Lung (tissue), 12 donors: Measurements from ENCODE around the gene MICA. TPM values are rescaled to one million over a fixed set of nuclear protein-coding genes. Genes with fewer than 3 reads are reported as not detected.
A peak's percentile ranks its signal among the peaks of the same experiment; 100 is the strongest.
"Not testable (repeated sequence)": the region's sequence is repeated elsewhere in the genome, so short reads cannot be mapped to it uniquely, and the experiment has no call there.

Experiments
- ATAC-seq: fragments of 200-7000 bp; cut with Tn5 transposase; one replicate; pipeline ENCODE4 v1.9.1; 2020; ENCODE audit warnings: moderate number of reproducible peaks; ENCODE audit not compliant: insufficient read depth, low FRiP score
- DNase-seq, 3 donors: peaks; one replicate each; pipeline ENCODE4 v3.0.0-alpha.2; 2013 to 2017
- H3K27ac ChIP-seq, 2 donors: one replicate each; pipeline ENCODE4 v1.5.1; 2013; ENCODE audit warnings: mild to moderate bottlenecking in 2 of 2, moderate library complexity in 2 of 2, control low read depth in 1 of 2, inconsistent platforms in 1 of 2, low read depth in 1 of 2, low read length in 1 of 2
- H3K27me3 ChIP-seq, 3 donors: one replicate each; pipeline ENCODE4 v1.5.1; 2013; ENCODE audit warnings: low read length in 2 of 3; ENCODE audit not compliant: control insufficient read depth in 3 of 3, insufficient read depth in 3 of 3
- H3K36me3 ChIP-seq, 4 donors: one replicate each; pipeline ENCODE4 v1.5.1; 2013; ENCODE audit warnings: low read length in 4 of 4, mild to moderate bottlenecking in 1 of 4, moderate library complexity in 1 of 4; ENCODE audit not compliant: control insufficient read depth in 4 of 4, insufficient read depth in 4 of 4
- H3K4me1 ChIP-seq, 5 donors: one replicate each; pipeline ENCODE4 v1.5.1; 2013; ENCODE audit warnings: low read length in 5 of 5, mild to moderate bottlenecking in 2 of 5, moderate library complexity in 1 of 5; ENCODE audit not compliant: control insufficient read depth in 5 of 5, insufficient read depth in 5 of 5
- H3K4me3 ChIP-seq: one replicate; pipeline ENCODE4 v1.5.1; 2013; ENCODE audit warnings: mild to moderate bottlenecking, control low read depth, moderate library complexity
- H3K9ac ChIP-seq, 2 donors: one replicate each; pipeline ENCODE4 v1.5.1; 2013; ENCODE audit warnings: low read length in 2 of 2, control low read depth in 1 of 2; ENCODE audit not compliant: insufficient read depth in 1 of 2
- H3K9me3 ChIP-seq, 4 donors: one replicate each; pipeline ENCODE4 v1.5.1; 2013; ENCODE audit warnings: low read length in 3 of 4, mild to moderate bottlenecking in 1 of 4, moderate library complexity in 1 of 4; ENCODE audit not compliant: control insufficient read depth in 4 of 4, insufficient read depth in 3 of 4
- WGBS, 2 donors: extraction: QIAGEN DNeasy Blood & Tissue Kit; methylation state at CpG; one replicate each; pipeline ENCODE4 v1.1.7; 2013; 5-methylcytosine and 5-hydroxymethylcytosine counted together
- polyA plus RNA-seq, 2 donors: library from polyadenylated mRNA; stranded (reverse); fragments of 200-250 nt; gene quantifications; one replicate each; pipeline ENCODE4 v1.2.1, GENCODE V29; 2013
- total RNA-seq, 2 donors: library from RNA; depleted of rRNA in 1 of 2; stranded (reverse); fragments of >200 nt in 1 of 2; gene quantifications; one replicate each; pipeline ENCODE4 v1.2.1, GENCODE V29; 2014 to 2021
- TF ChIP-seq, protein P1 (sequence below): IDR thresholded peaks from 2 replicates; pipeline ENCODE4 v1.5.1; 2012; ENCODE audit warnings: mild to moderate bottlenecking; ENCODE audit errors: control extremely low read depth, extremely low read depth
- donor health status: control.
- donor health status: control.
- donor health status: Bipolar disorder and iron deficiency.
- donor health status: healthy.
- donor health status: DM: yes; HTN: yes; CAD: no.

MICA gene
- total and polyA plus RNA-seq, 4 donors = 16.5 to 48.2 (median 27.8) TPM

DNA sequence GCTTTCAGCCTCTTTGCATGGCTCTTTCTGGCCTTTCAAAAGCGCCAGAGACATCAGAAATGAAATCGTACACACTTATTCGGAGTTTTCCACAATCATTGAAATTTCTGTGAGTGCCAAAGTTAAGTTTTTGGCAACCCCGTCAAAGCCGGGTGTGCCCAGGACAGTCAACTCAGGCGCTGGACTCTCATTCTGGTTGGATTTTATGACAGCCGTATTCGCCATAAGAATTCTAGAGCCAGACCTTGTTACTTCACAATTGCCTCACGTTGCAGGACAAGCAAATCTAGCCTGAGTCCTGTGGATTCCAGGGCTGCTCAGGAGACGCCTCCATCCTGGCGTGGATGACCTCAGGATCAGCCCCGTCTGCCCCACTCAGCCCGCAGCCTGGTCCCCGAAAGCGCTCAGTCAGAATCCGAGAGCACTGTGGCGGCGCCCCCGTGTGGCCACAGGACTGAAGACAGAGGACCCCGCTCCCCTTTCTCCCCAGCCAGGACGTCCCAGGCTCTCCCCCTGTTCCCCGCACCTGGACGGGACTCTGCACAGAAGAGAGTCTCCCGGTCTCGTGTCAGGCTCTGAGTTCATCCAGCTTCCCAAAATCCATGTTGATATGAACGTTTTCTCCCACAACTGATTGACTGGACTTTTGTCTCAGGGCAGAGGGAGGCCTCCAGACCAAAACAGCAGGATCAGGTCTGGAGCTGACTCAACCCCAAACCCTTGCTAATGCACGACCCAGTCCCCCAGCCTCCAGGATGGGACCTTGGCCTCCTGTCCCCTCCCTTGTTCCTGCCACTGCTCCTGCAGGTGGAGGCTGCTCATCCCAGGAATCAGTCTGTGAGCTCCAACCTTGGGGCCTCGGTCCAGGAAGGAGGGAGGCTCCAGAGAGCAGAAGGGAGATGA, 38.2 kb downstream of the MICA start:
- H3K36me3 ChIP-seq = no peaks in the 10 kb centered on the region
- ATAC-seq (peak; percentile 82), DNase-seq (peak; percentile 61 to 66 (median 66))
- no peak overlapping the region for H3K27ac ChIP-seq
- H3K4me1 ChIP-seq = peaks cover 0 to 2% (median 0%) of the 10 kb centered on the region in 5 donors
- WGBS, 2 donors = 20 to 23% methylated on average over 28 of the region's 28 CpGs
- TF ChIP-seq, protein P1, sequence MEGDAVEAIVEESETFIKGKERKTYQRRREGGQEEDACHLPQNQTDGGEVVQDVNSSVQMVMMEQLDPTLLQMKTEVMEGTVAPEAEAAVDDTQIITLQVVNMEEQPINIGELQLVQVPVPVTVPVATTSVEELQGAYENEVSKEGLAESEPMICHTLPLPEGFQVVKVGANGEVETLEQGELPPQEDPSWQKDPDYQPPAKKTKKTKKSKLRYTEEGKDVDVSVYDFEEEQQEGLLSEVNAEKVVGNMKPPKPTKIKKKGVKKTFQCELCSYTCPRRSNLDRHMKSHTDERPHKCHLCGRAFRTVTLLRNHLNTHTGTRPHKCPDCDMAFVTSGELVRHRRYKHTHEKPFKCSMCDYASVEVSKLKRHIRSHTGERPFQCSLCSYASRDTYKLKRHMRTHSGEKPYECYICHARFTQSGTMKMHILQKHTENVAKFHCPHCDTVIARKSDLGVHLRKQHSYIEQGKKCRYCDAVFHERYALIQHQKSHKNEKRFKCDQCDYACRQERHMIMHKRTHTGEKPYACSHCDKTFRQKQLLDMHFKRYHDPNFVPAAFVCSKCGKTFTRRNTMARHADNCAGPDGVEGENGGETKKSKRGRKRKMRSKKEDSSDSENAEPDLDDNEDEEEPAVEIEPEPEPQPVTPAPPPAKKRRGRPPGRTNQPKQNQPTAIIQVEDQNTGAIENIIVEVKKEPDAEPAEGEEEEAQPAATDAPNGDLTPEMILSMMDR = peak; percentile 56
- H3K27me3 ChIP-seq = peaks cover 0 to 19% (median 11%) of the 10 kb centered on the region in 3 donors
- no peak overlapping the region for H3K4me3 ChIP-seq
- H3K9ac ChIP-seq = no peak overlapping the region
- peaks cover 0 to 3% (median 1%) of the 10 kb centered on the region in 4 donors for H3K9me3 ChIP-seq

DNA sequence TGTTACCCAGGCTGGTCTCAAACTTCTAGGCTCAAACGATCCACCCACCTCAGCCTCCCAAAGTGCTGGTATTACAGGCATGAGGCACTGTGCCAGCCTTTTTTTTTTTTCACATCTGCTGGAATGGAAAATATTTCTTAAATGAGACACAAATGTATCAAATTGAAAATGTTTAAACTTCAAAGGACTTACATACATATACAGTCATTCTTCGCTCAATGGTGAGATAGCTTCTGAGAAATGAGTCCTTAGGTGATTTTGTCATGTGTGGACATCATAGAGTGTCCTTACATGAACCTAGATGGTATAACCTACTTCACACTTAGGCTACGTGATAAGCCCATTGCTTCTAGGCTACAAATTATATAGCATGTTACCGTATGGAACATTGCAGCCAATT, 43.1 kb downstream of the MICA start:
- Histone ChIP-seq H3K9ac (no peak overlapping the region), H3K4me3 (no peak overlapping the region), H3K27me3 (peaks cover 0 to 10% (median 6%) of the 10 kb centered on the region in 3 donors), H3K36me3 (no peaks in the 10 kb centered on the region), H3K27ac (no peak overlapping the region), H3K4me1 (peaks cover 0 to 2% (median 0%) of the 10 kb centered on the region in 5 donors), H3K9me3 (peaks cover 0 to 3% (median 0%) of the 10 kb centered on the region in 4 donors)
- WGBS, 2 donors = 73 to 84% methylated on average over 4 of the region's 4 CpGs
- TF ChIP-seq, protein P1 = no peak
- ATAC-seq (no peak), DNase-seq (no peak)

DNA sequence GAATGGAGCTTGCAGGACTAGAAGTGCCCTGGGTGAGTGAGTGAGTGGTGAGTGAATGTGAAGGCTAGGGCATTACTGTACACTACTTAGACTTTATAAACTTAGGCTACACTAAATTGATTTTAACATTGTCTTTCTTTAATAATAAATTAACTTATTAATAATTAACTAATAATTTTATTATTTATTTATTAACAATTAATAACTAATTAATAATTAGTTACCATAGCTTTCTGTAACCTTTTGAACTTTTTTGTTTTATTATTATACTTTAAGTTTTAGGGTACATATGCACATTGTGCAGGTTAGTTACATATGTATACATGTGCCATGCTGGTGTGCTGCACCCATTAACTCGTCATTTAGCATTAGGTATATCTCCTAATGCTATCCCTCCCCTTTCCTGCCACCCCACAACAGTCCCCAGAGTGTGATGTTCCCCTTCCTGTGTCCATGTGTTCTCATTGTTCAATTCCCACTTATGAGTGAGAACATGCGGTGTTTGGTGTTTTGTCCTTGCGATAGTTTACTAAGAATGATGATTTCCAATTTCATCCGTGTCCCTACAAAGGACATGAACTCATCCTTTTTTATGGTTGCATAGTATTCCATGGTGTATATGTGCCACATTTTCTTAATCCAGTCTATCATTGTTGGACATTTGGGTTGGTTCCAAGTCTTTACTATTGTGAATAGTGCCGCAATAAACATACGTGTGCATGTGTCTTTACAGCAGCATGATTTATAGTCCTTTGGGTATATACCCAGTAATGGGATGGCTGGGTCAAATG, 43.8 kb downstream of the MICA start:
- H3K27me3 ChIP-seq = peaks cover 0 to 10% (median 6%) of the 10 kb centered on the region in 3 donors
- H3K9ac ChIP-seq, H3K9me3 ChIP-seq, H3K36me3 ChIP-seq, H3K4me1 ChIP-seq, ATAC-seq, H3K4me3 ChIP-seq, H3K27ac ChIP-seq, DNase-seq: not testable (repeated sequence)
- 90 to 95% methylated on average over 3 to 4 of the region's 6 CpGs for WGBS, 2 donors

DNA sequence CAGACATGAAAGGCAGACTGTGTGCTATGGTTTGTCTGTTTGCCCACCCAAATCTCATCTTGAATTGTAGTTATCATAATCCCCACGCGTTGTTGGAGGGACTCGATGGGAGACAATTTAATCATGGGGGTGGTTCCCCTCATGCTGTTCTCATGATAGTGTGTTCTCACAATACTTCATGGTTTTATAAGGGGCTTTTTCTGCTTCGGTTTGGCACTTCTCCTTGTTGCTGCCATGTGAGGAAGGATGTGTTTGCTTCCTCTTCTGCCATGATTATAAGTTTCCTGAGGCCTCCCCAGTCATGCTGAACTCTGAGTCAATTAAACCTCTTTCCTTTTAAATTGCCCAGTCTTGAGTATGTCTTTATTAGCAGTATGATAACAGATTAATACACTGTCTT, 47.4 kb downstream of the MICA start:
- Histone ChIP-seq H3K4me1 (no peaks in the 10 kb centered on the region), H3K27me3 (no peaks in the 10 kb centered on the region), H3K9ac (no peak overlapping the region), H3K4me3 (no peak overlapping the region), H3K9me3 (peaks cover 0 to 6% (median 0%) of the 10 kb centered on the region in 4 donors), H3K36me3 (no peaks in the 10 kb centered on the region), H3K27ac (no peak overlapping the region)
- DNase-seq (no peak), ATAC-seq (no peak)
- TF ChIP-seq, protein P1 = no peak
- 71 to 73% methylated on average over 4 of the region's 4 CpGs for WGBS, 2 donors
